Type B pancreatic cell (in vitro differentiated cells): ENCODE measurements around the gene TUBB2A. TPM values are rescaled to one million over a fixed set of nuclear protein-coding genes. Genes with fewer than 3 reads are reported as not detected.
"Not testable (repeated sequence)": the region's sequence is repeated elsewhere in the genome, so short reads cannot be mapped to it uniquely, and the experiment has no call there.

Source experiments
- DNase-seq: peaks from one replicate; pipeline ENCODE4 v3.0.0; 2021; ENCODE audit warnings: mixed read lengths; ENCODE audit not compliant: unreplicated experiment; ENCODE audit errors: extremely low spot score
- H3K27ac Mint-ChIP-seq: 2 replicates; pipeline ENCODE4 v1.8.0; 2021; ENCODE audit warnings: mild to moderate bottlenecking, mixed read lengths
- H3K27me3 Mint-ChIP-seq: 2 replicates; pipeline ENCODE4 v1.8.0; 2021; ENCODE audit warnings: mixed read lengths
- H3K36me3 Mint-ChIP-seq: 2 replicates; pipeline ENCODE4 v1.8.0; 2021; ENCODE audit warnings: mixed read lengths
- H3K4me1 Mint-ChIP-seq: one replicate; pipeline ENCODE4 v1.8.0; 2021; ENCODE audit warnings: mixed read lengths; ENCODE audit not compliant: unreplicated experiment
- H3K4me3 Mint-ChIP-seq: 2 replicates; pipeline ENCODE4 v1.8.0; 2021; ENCODE audit warnings: mild to moderate bottlenecking, mixed read lengths
- H3K9me3 Mint-ChIP-seq: 2 replicates; pipeline ENCODE4 v1.8.0; 2021; ENCODE audit warnings: mixed read lengths
- total RNA-seq: library from RNA; stranded (reverse); gene quantifications from 2 replicates; pipeline ENCODE4 v1.2.1, GENCODE V29; 2021; ENCODE audit warnings: low replicate concordance
- TF ChIP-seq, protein P1 (sequence below): fragments of 200-600 bp; sonication (generic); conservative IDR thresholded peaks from 2 replicates; pipeline ENCODE4 v1.5.0; 2021; ENCODE audit warnings: antibody characterized with exemption, mild to moderate bottlenecking

TUBB2A gene
- total RNA-seq, 1 donor from 2014 or later: 62.9 TPM

DNA sequence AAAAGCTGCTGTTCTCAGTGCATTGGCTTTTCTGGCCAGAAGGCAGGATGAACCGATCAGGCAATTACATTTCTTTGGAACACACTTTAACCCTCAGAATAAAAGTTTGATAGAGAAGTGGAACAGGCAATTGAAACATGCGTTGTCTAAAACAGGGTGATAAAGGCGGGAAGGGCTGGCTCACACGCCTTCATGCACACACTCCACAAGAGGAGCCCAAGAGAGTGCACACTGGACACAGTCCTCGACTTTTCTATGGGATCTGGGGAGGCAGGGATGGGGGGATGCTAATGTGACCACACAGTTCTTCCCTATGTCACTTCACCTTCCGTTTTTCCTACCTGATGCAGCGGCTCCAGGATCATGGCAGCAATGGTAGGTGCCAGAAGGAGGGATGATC is 30.9 kb upstream of the TUBB2A start:
- H3K9me3 Mint-ChIP-seq: no peaks in the 10 kb centered on the region
- no peak overlapping the region for H3K27ac Mint-ChIP-seq
- TF ChIP-seq, protein P1, sequence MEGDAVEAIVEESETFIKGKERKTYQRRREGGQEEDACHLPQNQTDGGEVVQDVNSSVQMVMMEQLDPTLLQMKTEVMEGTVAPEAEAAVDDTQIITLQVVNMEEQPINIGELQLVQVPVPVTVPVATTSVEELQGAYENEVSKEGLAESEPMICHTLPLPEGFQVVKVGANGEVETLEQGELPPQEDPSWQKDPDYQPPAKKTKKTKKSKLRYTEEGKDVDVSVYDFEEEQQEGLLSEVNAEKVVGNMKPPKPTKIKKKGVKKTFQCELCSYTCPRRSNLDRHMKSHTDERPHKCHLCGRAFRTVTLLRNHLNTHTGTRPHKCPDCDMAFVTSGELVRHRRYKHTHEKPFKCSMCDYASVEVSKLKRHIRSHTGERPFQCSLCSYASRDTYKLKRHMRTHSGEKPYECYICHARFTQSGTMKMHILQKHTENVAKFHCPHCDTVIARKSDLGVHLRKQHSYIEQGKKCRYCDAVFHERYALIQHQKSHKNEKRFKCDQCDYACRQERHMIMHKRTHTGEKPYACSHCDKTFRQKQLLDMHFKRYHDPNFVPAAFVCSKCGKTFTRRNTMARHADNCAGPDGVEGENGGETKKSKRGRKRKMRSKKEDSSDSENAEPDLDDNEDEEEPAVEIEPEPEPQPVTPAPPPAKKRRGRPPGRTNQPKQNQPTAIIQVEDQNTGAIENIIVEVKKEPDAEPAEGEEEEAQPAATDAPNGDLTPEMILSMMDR: no peak
- H3K4me3 Mint-ChIP-seq: no peak overlapping the region
- H3K27me3 Mint-ChIP-seq: peaks cover 3% of the 10 kb centered on the region
- H3K36me3 Mint-ChIP-seq: no peaks in the 10 kb centered on the region
- no peaks in the 10 kb centered on the region for H3K4me1 Mint-ChIP-seq
- no peak for DNase-seq

DNA sequence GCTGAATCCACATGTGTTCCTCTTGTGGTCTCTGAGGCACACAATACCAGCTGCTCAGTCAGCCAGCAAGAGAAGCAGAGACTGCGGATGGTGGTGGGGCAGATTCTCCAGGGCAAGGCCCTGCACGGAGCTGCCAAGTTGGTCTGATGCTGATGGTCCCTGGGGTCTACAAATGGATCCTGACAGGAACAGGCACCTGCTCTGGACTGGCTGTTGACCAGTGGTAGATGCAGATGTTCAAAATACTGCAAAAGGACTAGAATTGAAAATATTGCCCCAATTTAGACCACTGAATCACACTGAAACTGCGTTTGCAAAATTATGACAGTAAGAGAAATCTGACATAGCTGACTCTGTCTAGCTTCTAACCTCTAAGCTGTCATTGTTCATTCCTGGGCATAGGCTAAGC is 29.6 kb upstream of the TUBB2A start:
- no peaks in the 10 kb centered on the region for H3K4me1 Mint-ChIP-seq
- H3K9me3 Mint-ChIP-seq: no peaks in the 10 kb centered on the region
- no peaks in the 10 kb centered on the region for H3K36me3 Mint-ChIP-seq
- peaks cover 3% of the 10 kb centered on the region for H3K27me3 Mint-ChIP-seq
- TF ChIP-seq, protein P1: no peak
- no peak overlapping the region for H3K27ac Mint-ChIP-seq
- H3K4me3 Mint-ChIP-seq: no peak overlapping the region
- DNase-seq: no peak

DNA sequence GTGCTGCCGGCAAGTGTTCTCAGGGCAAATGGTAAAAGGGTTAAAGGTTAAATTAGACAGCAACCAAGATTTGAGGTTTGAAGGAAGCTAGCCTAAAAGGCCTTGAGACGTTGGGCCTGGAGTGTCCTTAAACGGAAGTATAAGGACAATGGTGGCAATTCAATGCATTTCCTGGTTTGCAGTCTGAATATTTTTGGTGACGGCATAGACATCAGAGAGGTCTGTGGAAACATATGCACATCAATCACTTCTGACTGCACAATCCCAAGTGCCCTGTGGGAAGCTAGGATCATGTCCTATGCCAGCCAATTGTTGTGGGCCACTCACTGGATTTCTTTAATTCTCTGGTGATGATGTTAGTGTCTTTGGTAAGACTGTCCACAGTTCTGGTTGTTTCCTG is 25.7 kb upstream of the TUBB2A start:
- TF ChIP-seq, protein P1: no peak
- peaks cover 3% of the 10 kb centered on the region for H3K27me3 Mint-ChIP-seq
- H3K27ac Mint-ChIP-seq: no peak overlapping the region
- no peaks in the 10 kb centered on the region for H3K4me1 Mint-ChIP-seq
- no peaks in the 10 kb centered on the region for H3K9me3 Mint-ChIP-seq
- DNase-seq: no peak
- H3K4me3 Mint-ChIP-seq: no peak overlapping the region
- H3K36me3 Mint-ChIP-seq: no peaks in the 10 kb centered on the region

- Mint-ChIP-seq H3K9me3 (no peaks in the 10 kb centered on the region), H3K27ac (no peak overlapping the region), H3K4me1 (peaks cover 2% of the 10 kb centered on the region), H3K36me3 (no peaks in the 10 kb centered on the region), H3K27me3 (no peaks in the 10 kb centered on the region), H3K4me3 (no peak overlapping the region)
- no peak for DNase-seq
- TF ChIP-seq, protein P1: no peak
Measured at GRCh38 chr6:3181105-3181504, 23.8 kb upstream of the TUBB2A start.

DNA sequence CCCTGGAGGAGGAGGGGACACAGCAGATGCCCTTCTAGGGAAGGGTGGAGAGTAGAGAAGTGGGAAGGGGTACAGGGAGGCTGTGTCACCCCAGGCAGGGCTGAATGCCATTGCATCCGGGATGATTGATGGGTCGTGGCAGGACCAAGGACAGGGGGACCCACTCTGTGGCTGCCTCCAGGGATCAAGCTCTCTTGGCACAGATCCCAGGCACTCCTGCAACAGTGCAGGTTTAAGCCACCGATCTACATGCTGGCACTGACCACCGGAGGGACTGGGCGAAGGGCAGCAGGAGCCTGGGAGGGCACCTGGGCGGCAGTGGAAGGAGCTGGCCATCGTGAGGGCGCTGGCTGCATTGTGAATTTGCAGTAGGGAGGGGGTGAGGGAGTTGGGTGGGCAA is 22.6 kb upstream of the TUBB2A start:
- H3K4me1 Mint-ChIP-seq: peaks cover 11% of the 10 kb centered on the region
- H3K27me3 Mint-ChIP-seq: not testable (repeated sequence)

DNA sequence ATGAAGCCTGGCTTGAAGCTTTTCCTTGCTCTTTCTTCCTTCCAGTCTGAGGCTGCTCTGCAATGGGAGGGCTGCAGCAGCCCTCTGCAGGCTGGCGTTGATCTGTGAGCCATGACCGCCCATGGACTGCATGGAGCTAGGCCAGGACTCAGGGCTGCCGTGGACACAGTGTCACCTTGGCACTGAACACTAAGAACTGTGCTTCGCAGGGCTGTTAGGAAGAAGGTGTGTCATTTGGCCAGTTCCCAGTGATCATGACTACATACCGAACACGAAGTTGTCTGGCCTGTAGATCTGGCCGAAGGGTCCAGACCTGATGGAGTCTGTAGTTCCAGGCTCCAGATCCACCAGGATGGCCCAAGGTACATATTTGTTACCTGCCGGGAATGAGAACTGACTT is 21.3 kb upstream of the TUBB2A start:
- H3K4me3 Mint-ChIP-seq, H3K9me3 Mint-ChIP-seq, DNase-seq, H3K27me3 Mint-ChIP-seq, H3K27ac Mint-ChIP-seq, H3K36me3 Mint-ChIP-seq: not testable (repeated sequence)
- H3K4me1 Mint-ChIP-seq: peaks cover 11% of the 10 kb centered on the region

More for the DNA sequence above, 22.6 kb upstream of the TUBB2A start:
- H3K27ac Mint-ChIP-seq, H3K9me3 Mint-ChIP-seq, H3K36me3 Mint-ChIP-seq, DNase-seq: not testable (repeated sequence)
- H3K4me3 Mint-ChIP-seq: peak overlapping the region; percentile 77
